ENCODE data around the gene PRSS53. TPM values are rescaled to one million over a fixed set of nuclear protein-coding genes. Genes with fewer than 3 reads are reported as not detected.

Gene PRSS53
- total and polyA plus RNA-seq, 2 experiments from 2014 or later = 0.36 to 2.7 TPM

- Histone ChIP-seq H3K4me2 (peak overlapping the region; percentile 87), H3K4me3 (peak overlapping the region; percentile 87), H3K79me2 (replicated peaks; ENCODE audit: insufficient read depth) (no peaks in the 10 kb centered on the region), H2AFZ (no peak overlapping the region), H3K4me1 (ENCODE audit: insufficient read depth) (peaks cover 6% of the 10 kb centered on the region; the same call in 1 of the 2 replicates), H3K27me3 (ENCODE audit: insufficient read depth) (no peaks in the 10 kb centered on the region), H4K20me1 (replicated peaks; ENCODE audit: insufficient read depth) (peaks cover 7% of the 10 kb centered on the region), H3K27ac (ENCODE audit: low read depth) (no peak overlapping the region), H3K36me3 (ENCODE audit: insufficient read depth) (no peaks in the 10 kb centered on the region), H3F3A (replicated peaks; ENCODE audit: low read depth) (peaks cover 14% of the 10 kb centered on the region; the same call in 1 of the 2 replicates), H3K9me2 (ENCODE audit: insufficient read depth) (no peaks in the 10 kb centered on the region)
- peaks cover 9% of the 10 kb centered on the region; the same call in 1 of the 3 replicates for H3K4me1 Mint-ChIP-seq
- no peak for DNase-seq (ENCODE audit: low spot score)
- TF ChIP-seq ETS1 (IDR thresholded peaks at IDR 0.05) = no peak
- no peak for TF ChIP-seq STAT1 (IDR thresholded peaks at IDR 0.05; ENCODE audit: unreplicated experiment)
- no peak for TF ChIP-seq EZH2phosphoT487 (IDR thresholded peaks at IDR 0.05; ENCODE audit: unreplicated experiment)
- TF ChIP-seq ZNF114 (CRISPR knock-in tag; IDR thresholded peaks at IDR 0.05) = no peak
- TF ChIP-seq ZNF331 (CRISPR knock-in tag; IDR thresholded peaks at IDR 0.05; ENCODE audit: low read depth) = no peak
- TF ChIP-seq ZNF462 (CRISPR knock-in tag; IDR thresholded peaks at IDR 0.05) = no peak
- no peak for TF ChIP-seq POLR2AphosphoS5 (IDR thresholded peaks at IDR 0.05; ENCODE audit: low read depth)
- TF ChIP-seq EZH2 (IDR thresholded peaks at IDR 0.05; ENCODE audit: low read depth, unreplicated experiment) = no peak
- no peak for TF ChIP-seq CREB1 (CRISPR knock-in tag; IDR thresholded peaks at IDR 0.05; ENCODE audit: low read depth)
- H3K27ac Mint-ChIP-seq = no peak overlapping the region
- H3K9me3 Mint-ChIP-seq = peaks cover 4% of the 10 kb centered on the region
- ATAC-seq = no peak
- peak overlapping the region; percentile 77 for H3K4me3 Mint-ChIP-seq
- H3K36me3 Mint-ChIP-seq (ENCODE audit: low read depth) = peaks cover 23% of the 10 kb centered on the region
- peaks cover 18% of the 10 kb centered on the region for H3K27me3 Mint-ChIP-seq (ENCODE audit: insufficient read depth, low read depth, poor library complexity)
Measured at GRCh38 chr16:31109622-31110021, 20.9 kb upstream of the PRSS53 start.
